Measurements from ENCODE around the gene PRR5.

- TF ChIP-seq POLR2A (IDR thresholded peaks at IDR 0.05) = no peak
- no peak for TF ChIP-seq CTCF (IDR thresholded peaks at IDR 0.05 in 8 of 11, conservative IDR thresholded peaks at IDR 0.05 in 3 of 11)
- no peak for TF ChIP-seq POLR2AphosphoS5 (IDR thresholded peaks at IDR 0.05)
These were observed 21.5 kb upstream of the PRR5 start for GRCh38 chr22:44680481-44680894.
